GM19023 (cell line): ENCODE data around the gene SSR3.
"Not testable (repeated sequence)": the region's sequence is repeated elsewhere in the genome, so short reads cannot be mapped to it uniquely, and the experiment has no call there.

Source experiments
- ATAC-seq: cut with Tn5 transposase; IDR thresholded peaks from one replicate; pipeline ENCODE4 v1.9.1; 2021; ENCODE audit warnings: mild to moderate bottlenecking, moderate library complexity; ENCODE audit not compliant: unreplicated experiment

The SSR3 gene

DNA sequence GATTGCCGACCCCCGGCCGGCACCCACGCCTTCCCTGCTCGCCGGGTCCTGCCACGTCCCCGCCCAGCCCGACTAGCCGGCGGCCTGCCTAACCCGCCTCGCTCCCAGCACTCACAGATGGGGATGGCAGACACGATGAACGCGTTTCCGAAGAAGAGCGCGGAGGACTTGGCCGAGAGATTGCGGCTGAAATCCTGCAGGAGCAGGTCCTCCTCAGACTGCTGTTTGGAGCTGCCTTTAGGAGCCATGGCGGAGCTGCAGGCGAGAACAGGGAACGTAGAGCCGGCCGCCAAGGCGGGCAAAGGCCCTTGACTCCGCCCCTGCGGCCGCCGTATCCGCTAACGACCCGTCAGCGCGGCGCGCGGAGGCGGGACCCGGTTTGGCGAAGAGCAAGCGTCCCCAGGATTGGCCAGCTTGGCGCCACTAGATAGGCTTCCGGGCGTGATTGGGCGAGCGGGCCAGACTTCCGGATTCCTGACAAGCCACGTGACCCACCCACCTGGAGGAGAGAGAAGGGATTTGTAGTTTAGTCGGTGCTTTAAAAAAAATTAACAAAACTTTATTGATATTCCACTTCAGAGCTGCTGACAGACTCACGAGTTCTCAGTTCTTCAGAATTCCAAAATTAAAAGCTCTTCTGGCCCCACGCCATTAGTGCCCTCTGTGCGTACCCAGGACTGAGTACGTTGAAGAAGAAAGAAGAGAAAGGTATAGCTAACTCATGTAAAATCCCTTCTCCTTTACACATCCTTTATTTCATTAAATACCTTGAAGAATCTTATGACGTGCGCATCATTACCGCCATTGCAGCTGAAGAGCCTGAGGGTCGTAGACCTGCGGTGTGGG lies at the start of gene SSR3:
Gene SSR3, minus strand, starts transcription at position 276 of the 846 bp plus-strand sequence. Its CDS starts 28 bp downstream, at position 248.
- ATAC-seq = peak; percentile 99

DNA sequence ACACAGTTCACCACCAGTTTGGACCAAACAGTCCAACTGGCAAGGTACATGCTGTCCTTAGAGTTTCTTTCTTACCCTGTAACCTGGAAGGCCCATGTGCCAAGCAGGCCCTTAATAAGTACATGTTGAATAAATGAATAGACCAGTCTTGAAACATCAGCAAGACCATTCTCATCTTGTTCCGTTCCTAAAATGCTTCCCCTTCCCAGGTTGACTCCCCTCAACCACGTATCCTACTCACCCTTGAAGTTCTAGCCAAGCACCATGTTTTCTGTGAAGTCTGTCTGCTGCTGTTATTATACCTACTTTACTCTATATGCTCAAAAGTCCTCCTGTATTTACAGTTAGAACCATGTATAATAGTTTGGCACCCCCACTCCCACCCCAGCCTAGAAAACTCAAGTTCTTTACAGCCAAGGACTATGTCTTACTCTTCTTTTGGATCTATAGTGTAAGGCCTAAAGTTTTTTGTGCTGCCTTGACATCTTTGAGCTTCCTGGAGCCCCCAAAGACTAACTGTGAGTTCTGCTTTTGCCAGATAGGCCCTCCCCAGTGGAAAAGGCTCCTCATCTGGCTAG lies 49.2 kb upstream of the SSR3 start:
- no peak for ATAC-seq

DNA sequence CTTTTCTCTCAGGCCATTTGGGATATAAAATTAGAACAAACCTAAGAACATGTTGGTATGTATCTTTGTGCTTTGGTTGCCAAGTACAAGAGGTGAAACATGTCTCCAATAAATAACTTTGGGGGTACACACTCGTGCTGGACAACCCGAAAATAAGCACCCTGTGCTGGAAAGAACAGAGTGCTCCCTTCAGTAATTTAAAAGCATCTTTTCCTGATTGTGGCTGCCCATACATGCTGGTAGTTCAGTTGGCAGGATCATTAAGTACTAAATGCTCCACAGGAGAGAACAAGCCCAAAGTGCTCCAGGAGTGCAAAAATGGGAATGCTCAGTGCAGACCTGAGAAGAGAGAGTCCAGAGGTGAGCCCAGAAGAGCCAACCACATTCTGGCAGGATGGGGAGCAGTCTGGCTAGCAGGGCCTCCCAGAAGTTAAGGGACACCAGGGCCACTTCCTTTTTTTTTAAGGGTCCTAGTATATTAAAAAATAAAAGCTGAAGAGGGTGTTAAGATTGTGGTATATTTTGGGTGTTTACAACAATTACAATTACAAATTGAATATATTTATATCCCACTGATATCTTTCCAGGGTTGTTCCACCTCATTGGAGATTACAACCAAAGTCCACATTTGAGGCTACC lies 48.6 kb upstream of the SSR3 start:
- ATAC-seq = no peak

DNA sequence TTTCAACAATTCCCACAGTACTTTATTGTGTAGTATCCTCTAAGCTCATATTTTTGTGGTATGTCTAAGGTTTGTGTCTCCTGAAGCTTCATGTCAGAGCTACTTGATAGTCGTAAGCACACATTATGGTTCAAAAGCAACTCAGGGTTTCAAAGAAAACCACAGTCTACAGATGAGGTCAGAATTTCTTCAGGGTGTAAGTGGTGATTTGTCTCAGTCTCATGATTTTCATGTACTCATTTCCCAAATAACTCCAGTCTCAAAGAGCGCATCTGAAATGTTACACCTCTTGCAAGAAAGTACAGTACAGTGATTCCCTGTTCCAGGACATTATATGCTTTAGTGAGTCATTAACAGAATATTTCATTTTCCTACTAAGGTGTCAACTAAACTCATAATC lies 47.5 kb upstream of the SSR3 start:
- peak; percentile 57 for ATAC-seq

DNA sequence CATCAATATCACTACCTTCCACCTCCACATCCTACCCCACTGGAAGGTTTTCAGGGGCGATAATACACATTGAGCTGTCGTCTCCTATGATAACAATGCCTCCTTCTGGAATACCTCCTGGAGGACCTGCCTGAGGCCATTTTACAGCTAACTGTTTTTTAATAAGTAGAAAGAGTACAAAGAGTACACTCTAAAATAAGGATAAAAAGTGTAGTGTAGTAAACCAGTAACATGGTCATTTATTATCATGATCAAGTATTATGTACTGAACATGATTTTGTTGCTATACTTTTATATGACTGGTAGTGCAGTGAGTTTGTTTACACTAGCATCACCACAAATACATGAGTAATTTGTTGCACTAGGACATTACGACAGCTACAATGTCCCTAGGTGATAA lies 46.6 kb upstream of the SSR3 start:
- ATAC-seq = no peak

- ATAC-seq = no peak
These were observed 45.9 kb upstream of the SSR3 start for GRCh38 chr3:156600834-156601233.

DNA sequence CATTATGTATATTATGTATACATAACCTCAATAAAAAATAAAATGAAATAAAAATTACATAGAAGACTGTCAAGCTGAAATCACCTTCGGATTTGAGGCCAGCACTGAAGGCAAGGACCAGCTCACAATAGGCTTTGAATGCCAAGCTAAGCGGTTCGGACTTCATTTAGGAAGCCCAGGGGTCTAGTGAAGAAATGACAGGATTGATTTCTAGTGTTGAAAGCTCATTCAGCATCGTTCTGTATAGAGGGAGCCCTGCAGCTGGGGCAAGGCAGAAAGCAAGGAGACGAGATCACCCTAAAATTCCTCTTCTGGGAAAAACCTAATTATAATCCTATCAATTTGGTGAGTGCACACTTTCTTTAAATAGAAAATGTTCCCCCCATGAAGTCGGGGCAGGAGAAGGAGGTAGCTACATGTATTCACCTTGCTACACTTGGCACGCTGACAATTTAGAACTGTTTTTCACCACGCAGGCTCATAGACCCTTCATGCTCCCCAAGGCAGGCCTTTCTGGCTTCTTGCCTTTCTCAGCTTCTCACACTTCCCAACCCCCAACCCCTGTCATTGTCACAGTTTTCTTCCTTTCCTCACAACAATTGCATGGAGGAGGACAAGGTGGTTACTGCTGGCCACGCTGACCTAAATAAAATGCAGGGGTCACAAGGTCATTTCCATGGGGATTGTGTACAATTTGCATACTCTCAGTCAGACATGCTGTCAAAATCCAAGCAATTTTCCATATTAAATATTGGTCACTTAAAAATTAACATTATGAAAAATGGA lies 44.4 kb upstream of the SSR3 start:
- no peak for ATAC-seq

DNA sequence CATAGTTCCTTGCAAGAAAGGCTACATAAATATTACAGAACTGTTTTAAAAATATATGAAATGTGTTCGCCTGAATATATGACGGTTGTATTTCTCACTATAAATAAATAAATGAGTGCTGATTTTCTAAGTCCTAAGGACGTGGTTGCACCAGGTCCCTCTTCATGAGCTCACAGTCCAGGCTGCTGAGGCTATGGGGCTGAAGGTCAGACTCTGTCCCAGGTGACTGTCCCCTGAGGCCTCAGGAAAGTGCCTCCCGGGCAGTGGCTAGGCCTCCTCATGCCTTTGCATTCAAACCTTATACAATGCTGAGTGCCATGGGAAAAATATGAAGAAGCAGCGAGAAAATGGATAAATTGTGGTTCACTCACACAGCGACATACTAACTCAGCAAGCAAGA lies 43.5 kb upstream of the SSR3 start:
- ATAC-seq = no peak

GRCh38 chr3:156594219-156594683 lies 39.3 kb upstream of the SSR3 start:
- no peak for ATAC-seq

GRCh38 chr3:156593814-156594213 lies 38.9 kb upstream of the SSR3 start:
- no peak for ATAC-seq

DNA sequence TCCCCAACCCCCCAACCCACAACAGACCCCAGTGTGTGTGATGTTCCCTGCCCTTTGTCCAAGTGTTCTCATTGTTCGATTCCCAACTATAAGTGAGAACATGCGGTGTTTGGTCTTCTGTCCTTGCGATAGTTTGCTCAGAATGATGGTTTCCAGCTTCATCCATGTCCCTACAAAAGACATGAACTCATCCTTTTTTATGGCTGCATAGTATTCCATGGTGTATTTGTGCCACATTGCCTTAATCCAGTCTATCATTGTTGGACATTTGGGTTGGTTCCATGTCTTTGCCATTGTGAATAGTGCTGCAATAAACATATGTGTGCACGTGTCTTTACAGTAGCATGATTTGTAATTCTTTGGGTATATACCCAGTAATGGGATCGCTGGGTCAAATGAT lies 34.9 kb upstream of the SSR3 start:
- ATAC-seq = not testable (repeated sequence)

GRCh38 chr3:156587760-156588069 lies 32.8 kb upstream of the SSR3 start:
- ATAC-seq = no peak

- no peak for ATAC-seq
These were observed 32.2 kb upstream of the SSR3 start for GRCh38 chr3:156586905-156587759.

DNA sequence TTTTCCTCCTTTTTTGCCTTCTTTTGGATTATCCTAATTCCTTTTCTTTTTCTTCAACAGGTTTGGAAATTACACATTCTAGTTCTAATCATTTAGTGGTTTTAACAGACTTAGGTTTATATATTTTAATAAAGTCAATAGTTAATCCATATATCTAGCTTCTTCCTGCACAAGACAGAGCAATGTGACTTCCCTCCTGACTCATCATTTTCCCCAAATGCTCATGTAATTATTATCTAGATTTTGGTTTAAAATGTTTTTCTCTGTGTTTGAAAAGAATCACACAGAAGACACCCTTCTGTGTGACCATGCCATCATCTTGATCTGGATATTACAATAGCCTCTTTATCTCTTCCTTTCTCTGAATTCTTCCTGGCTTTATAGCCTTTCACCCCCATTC lies 28.6 kb upstream of the SSR3 start:
- ATAC-seq = no peak

DNA sequence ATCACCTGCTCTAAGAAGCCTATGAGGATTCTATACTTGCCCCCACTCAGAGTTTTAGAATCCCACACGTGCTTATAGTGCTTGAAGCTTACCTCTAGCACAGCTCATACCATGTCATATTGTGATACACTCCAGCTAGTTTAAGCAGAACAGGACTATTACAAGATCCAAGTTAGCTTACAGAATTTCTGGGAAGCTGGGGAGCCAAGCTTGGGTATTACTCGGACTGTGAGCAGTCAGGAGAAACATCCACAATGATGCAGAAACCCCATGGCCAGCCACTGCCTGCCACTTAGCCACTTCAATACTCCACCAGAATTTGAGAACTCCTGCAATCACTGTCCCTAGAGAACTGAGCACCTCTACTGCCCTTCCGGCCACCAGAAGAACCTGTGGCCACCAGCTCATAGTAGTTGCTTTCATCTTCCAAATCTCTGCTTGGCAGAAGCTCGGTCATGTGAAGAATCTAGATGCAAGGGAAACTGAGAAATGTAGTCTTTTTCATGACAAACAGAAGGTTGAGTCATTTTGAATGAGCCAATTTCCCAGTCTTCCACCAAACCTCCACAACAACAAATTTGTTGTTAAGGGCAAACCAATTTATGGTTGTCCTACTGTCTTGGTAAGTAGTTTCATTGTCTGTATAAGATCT lies 27.7 kb upstream of the SSR3 start:
- peak; percentile 86 for ATAC-seq

DNA sequence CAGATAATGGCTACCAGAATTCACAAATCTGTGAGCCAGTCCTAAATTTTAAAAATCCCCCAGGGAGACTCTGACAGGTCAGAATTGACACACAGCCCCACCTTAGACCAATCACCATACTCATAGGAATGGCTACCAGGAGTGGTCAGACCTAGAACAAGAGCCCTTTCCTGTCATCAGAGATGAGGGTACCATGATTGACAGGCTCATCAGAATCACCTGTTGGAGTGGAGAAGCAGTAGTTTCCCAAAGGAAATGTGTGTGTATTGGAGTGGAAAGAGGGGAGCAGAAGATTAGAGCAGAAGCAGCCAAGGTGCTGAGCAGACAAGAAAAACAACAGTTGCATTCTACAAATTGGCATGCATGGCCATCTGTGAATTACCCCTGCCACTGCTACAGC lies 27.0 kb upstream of the SSR3 start:
- ATAC-seq = no peak

DNA sequence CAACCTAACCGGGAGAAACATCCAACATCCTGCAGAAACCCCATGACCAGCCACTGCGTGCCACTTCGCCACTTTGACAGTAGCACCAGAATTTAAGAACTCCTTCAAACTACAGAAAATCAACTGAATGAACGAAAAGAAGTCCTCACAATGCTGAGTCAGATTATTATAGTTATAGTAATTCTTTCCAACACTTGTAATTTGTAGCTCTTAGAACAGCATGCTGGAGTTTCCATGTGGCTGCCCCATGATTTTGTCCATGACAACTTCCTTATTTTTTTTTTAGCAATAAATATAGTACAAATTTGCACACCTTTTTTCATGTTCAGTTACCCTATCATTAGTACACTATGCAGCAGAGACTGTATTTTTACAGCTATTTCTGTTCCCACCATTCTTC lies 26.1 kb upstream of the SSR3 start:
- ATAC-seq = no peak

DNA sequence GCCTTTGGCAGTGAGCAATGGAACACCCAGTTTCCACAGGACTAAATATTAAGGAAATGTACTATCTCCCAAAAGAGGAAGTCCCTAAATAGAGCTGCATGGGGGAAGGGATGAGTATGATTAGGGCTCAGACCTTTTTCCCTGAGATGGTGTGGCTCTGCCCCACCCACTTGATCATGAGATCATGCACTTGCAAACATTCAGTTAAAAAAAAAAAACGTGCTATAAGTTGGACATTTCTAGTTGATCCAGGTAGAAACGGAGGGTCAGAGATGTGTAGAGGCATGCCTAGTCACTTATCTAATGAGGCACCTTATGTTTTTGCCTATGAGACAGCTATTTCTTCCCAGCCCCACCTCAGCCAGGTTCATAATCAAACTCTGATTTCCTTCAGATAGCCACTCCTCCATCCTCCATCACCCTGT lies 24.5 kb upstream of the SSR3 start:
- ATAC-seq = no peak

GRCh38 chr3:156577736-156578135 lies 22.8 kb upstream of the SSR3 start:
- ATAC-seq = no peak
